Panc1 (cell line): Measurements from ENCODE around the gene GABRE. TPM values are rescaled to one million over a fixed set of nuclear protein-coding genes. Genes with fewer than 3 reads are reported as not detected.

Experiments
- ATAC-seq: fragments of 200-7000 bp; cut with Tn5 transposase; 2 replicates; pipeline ENCODE4 v1.9.1; 2020; ENCODE audit warnings: mild to moderate bottlenecking, moderate library complexity
- BruUV-seq: library from RNA; stranded (reverse); fragments of 400-500 nt; replicated peaks from 2 replicates; lab custom pipeline; 2021; lab: Mats Ljungman, UMichigan
- CTCF ChIA-PET: fragments of 300-600 bp; sonication (Branson Sonifier 250); formaldehyde crosslinking; loops from one replicate; lab custom pipeline; 2022; ENCODE audit warnings: antibody characterized with exemption; lab: Charles Lee
- POLR2A ChIA-PET: fragments of 300-600 bp; sonication (Branson Sonifier 250); formaldehyde crosslinking; loops from one replicate; lab custom pipeline; 2022; ENCODE audit warnings: antibody characterized with exemption; lab: Charles Lee
- DNase-seq: peaks from one replicate; pipeline ENCODE4 v3.0.0-alpha.2; 2010; ENCODE audit warnings: low read depth, low spot score
- H3K27ac ChIP-seq: 2 replicates; pipeline ENCODE4 v1.5.1; 2011; ENCODE audit warnings: mild to moderate bottlenecking, low read length, inconsistent platforms
- H3K27me3 ChIP-seq: fragments of 200-500 bp; sonication (Bioruptor generic); 2 replicates; pipeline ENCODE4 v1.6.0; 2014; ENCODE audit warnings: low read length, inconsistent platforms; ENCODE audit not compliant: control insufficient read depth, insufficient read depth
- H3K36me3 ChIP-seq: fragments of 200-500 bp; sonication (Bioruptor generic); 2 replicates; pipeline ENCODE4 v1.5.1; 2014; ENCODE audit warnings: inconsistent platforms, mild to moderate bottlenecking, low read length, moderate library complexity; ENCODE audit not compliant: control insufficient read depth, insufficient read depth
- H3K4me1 ChIP-seq: 2 replicates; pipeline ENCODE4 v1.5.1; 2011; ENCODE audit warnings: inconsistent platforms, mild to moderate bottlenecking, low read length, moderate library complexity; ENCODE audit not compliant: control insufficient read depth, insufficient read depth
- H3K4me3 ChIP-seq, 2 experiments: 2 replicates each; pipeline ENCODE4 v1.5.1; 2011 to 2012; ENCODE audit warnings: low read depth in 2 of 2, low read length in 2 of 2, mild to moderate bottlenecking in 2 of 2, inconsistent platforms in 1 of 2, moderate library complexity in 1 of 2
- H3K9me3 ChIP-seq: fragments of 200-500 bp; sonication (Bioruptor generic); 2 replicates; pipeline ENCODE4 v1.5.1; 2014; ENCODE audit warnings: low read depth, mild to moderate bottlenecking, inconsistent platforms, low read length, moderate library complexity; ENCODE audit not compliant: control insufficient read depth, insufficient read depth
- POLR2AphosphoS5 ChIP-seq: IDR thresholded peaks from 2 replicates; pipeline ENCODE4 v1.6.1; 2012; ENCODE audit warnings: mild to moderate bottlenecking, low read depth, low read length, moderate library complexity
- SIN3A ChIP-seq: IDR thresholded peaks from 2 replicates; pipeline ENCODE4 v1.6.1; 2012; ENCODE audit warnings: low read depth, mild to moderate bottlenecking, low read length, moderate library complexity, borderline replicate concordance; ENCODE audit not compliant: insufficient read depth
- TCF7L2 ChIP-seq: IDR thresholded peaks from 2 replicates; pipeline ENCODE4 v1.6.1; 2011; ENCODE audit warnings: mild to moderate bottlenecking, low read depth, low read length, inconsistent platforms
- in situ Hi-C: cut with HindIII; loops from 2 replicates; pipeline ENCODE4 v1.10.0; 2016; ENCODE audit warnings: low sequenced_read_pairs, low pct_unique_long_range_greater_than_20kb
- intact Hi-C: fragments of 100-400 bp; cut with micrococcal nuclease; formaldehyde crosslinking; loops from one replicate; pipeline ENCODE4 v1.10.0; 2022; ENCODE audit not compliant: unreplicated experiment
- total RNA-seq: library from RNA; stranded (reverse); gene quantifications from one replicate; pipeline ENCODE4 v1.2.1, GENCODE V29; 2021; ENCODE audit not compliant: unreplicated experiment
- TF ChIP-seq, protein P1 (sequence below): fragments of 450-650 bp; IDR thresholded peaks from 2 replicates; pipeline ENCODE4 v1.5.1; 2017; ENCODE audit warnings: mild to moderate bottlenecking
- TF ChIP-seq, protein P2 (sequence below), 2 experiments: IDR thresholded peaks; 2 replicates each; pipeline ENCODE4 v1.6.1; 2011 to 2012; ENCODE audit warnings: low read depth in 2 of 2, control low read depth in 1 of 2, low read length in 1 of 2, mild to moderate bottlenecking in 1 of 2, moderate library complexity in 1 of 2; ENCODE audit not compliant: insufficient read depth in 1 of 2

The GABRE gene
- total RNA-seq, 1 experiment from 2014 or later: 0.18 TPM

DNA sequence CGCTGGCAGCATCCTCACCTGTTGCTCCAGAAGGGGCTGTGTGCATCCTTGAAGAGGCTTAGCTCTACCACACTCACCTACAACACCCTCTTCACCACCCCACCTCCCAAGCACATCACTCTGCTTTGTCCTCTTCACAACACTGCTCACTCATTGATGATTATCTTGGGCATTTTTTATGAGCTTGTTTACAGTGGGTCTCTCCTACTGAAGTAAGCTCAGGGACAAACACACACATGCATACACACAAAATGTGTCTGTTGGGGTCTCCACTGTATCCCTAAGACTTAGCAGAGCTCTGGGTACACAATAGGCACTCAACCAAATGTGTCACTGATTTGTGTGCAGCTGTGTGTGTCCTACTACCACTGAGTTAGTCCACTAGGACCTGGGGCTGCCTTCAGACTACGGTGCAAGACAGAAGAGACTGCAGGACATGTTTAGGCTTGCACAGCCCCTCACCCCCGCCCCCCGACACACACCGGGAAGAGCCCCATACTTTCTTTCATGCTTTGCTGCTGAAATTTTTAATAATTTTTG, 1.3 kb upstream of the GABRE start:
- H3K4me3 ChIP-seq: no peak overlapping the region
- DNase-seq: no peak
- ChIA-PET CTCF (no interaction called here), POLR2A (no interaction called here)
- H3K9me3 ChIP-seq: no peaks in the 10 kb centered on the region
- intact Hi-C loops: no loop called here
- in situ Hi-C loops: no loop called here
- no peaks in the 10 kb centered on the region for H3K36me3 ChIP-seq
- no peak for ATAC-seq
- BruUV-seq: no TSS peak
- no peak overlapping the region for H3K27ac ChIP-seq
- H3K27me3 ChIP-seq: no peaks in the 10 kb centered on the region
- no peaks in the 10 kb centered on the region for H3K4me1 ChIP-seq
- TF ChIP-seq, protein P1, sequence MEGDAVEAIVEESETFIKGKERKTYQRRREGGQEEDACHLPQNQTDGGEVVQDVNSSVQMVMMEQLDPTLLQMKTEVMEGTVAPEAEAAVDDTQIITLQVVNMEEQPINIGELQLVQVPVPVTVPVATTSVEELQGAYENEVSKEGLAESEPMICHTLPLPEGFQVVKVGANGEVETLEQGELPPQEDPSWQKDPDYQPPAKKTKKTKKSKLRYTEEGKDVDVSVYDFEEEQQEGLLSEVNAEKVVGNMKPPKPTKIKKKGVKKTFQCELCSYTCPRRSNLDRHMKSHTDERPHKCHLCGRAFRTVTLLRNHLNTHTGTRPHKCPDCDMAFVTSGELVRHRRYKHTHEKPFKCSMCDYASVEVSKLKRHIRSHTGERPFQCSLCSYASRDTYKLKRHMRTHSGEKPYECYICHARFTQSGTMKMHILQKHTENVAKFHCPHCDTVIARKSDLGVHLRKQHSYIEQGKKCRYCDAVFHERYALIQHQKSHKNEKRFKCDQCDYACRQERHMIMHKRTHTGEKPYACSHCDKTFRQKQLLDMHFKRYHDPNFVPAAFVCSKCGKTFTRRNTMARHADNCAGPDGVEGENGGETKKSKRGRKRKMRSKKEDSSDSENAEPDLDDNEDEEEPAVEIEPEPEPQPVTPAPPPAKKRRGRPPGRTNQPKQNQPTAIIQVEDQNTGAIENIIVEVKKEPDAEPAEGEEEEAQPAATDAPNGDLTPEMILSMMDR: no peak
- TF ChIP-seq TCF7L2 (no peak), POLR2AphosphoS5 (no peak), SIN3A (no peak)
- TF ChIP-seq, protein P2, sequence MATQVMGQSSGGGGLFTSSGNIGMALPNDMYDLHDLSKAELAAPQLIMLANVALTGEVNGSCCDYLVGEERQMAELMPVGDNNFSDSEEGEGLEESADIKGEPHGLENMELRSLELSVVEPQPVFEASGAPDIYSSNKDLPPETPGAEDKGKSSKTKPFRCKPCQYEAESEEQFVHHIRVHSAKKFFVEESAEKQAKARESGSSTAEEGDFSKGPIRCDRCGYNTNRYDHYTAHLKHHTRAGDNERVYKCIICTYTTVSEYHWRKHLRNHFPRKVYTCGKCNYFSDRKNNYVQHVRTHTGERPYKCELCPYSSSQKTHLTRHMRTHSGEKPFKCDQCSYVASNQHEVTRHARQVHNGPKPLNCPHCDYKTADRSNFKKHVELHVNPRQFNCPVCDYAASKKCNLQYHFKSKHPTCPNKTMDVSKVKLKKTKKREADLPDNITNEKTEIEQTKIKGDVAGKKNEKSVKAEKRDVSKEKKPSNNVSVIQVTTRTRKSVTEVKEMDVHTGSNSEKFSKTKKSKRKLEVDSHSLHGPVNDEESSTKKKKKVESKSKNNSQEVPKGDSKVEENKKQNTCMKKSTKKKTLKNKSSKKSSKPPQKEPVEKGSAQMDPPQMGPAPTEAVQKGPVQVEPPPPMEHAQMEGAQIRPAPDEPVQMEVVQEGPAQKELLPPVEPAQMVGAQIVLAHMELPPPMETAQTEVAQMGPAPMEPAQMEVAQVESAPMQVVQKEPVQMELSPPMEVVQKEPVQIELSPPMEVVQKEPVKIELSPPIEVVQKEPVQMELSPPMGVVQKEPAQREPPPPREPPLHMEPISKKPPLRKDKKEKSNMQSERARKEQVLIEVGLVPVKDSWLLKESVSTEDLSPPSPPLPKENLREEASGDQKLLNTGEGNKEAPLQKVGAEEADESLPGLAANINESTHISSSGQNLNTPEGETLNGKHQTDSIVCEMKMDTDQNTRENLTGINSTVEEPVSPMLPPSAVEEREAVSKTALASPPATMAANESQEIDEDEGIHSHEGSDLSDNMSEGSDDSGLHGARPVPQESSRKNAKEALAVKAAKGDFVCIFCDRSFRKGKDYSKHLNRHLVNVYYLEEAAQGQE (IDR thresholded peaks at IDR 0.05; ENCODE audit: insufficient read depth in 1 of 2, low read depth in 2 of 2, low read length in 1 of 2): no peak

DNA sequence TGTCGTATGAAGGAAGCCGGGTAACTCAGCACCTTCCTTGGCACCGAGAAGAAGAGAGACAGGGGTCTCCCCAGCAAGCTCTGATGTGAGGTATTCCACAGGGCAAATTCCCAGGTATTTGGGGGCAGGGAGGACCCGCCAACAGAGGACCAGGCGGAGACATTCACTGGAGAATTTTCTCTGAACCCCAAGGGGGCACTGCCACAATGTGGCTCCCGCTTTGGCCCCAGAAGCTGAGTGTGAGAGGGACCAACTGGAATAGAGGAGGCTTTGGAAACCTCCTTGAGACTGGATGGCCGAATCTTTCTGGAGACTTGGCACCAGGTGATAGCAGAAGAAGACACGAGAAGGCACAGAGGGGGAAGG, 735 bp upstream of the GABRE start:
- Histone ChIP-seq H3K27me3 (no peaks in the 10 kb centered on the region), H3K4me1 (no peaks in the 10 kb centered on the region), H3K36me3 (no peaks in the 10 kb centered on the region), H3K27ac (no peak overlapping the region), H3K4me3 (no peak overlapping the region), H3K9me3 (no peaks in the 10 kb centered on the region)
- BruUV-seq: no TSS peak
- intact Hi-C loops (no loop called here), in situ Hi-C loops (no loop called here)
- POLR2A ChIA-PET: no interaction called here
- TF ChIP-seq TCF7L2: no peak
- no peak for TF ChIP-seq SIN3A
- no peak for TF ChIP-seq POLR2AphosphoS5
- TF ChIP-seq, protein P1: no peak
- TF ChIP-seq, protein P2 (IDR thresholded peaks at IDR 0.05; ENCODE audit: insufficient read depth in 1 of 2, low read depth in 2 of 2, low read length in 1 of 2): no peak
- no peak for DNase-seq
- ATAC-seq: no peak
- CTCF ChIA-PET: no interaction called here
